NCI-H2029 treated with DMSO at 0.1 percent for 48 hours (cell line): ENCODE measurements around the gene TRIO.

Source experiments
- DNase-seq: peaks from one replicate; lab custom pipeline; 2025; lab: John Stamatoyannopoulos, UW

The TRIO gene

GRCh38 chr5:14247054-14247386, 103.9 kb downstream of the TRIO start:
- no peak for DNase-seq

GRCh38 chr5:14249258-14250082, 106.3 kb downstream of the TRIO start:
- DNase-seq: no peak

- peak; percentile 89 for DNase-seq
These were observed 107.0 kb downstream of the TRIO start for GRCh38 chr5:14250084-14250695.

- no peak for DNase-seq
These were observed 107.9 kb downstream of the TRIO start for GRCh38 chr5:14250748-14251701.

- no peak for DNase-seq
These were observed 108.6 kb downstream of the TRIO start for GRCh38 chr5:14251733-14252132.

- DNase-seq: no peak
These were observed 109.7 kb downstream of the TRIO start for GRCh38 chr5:14252793-14253192.

- DNase-seq: no peak
These were observed 111.5 kb downstream of the TRIO start for GRCh38 chr5:14254686-14255085.

GRCh38 chr5:14256026-14256690, 113.0 kb downstream of the TRIO start:
- no peak for DNase-seq

GRCh38 chr5:14256756-14257393, 113.7 kb downstream of the TRIO start:
- no peak for DNase-seq

- DNase-seq: peak; percentile 28
These were observed 114.9 kb downstream of the TRIO start for GRCh38 chr5:14257995-14258403.

- DNase-seq: no peak
These were observed 115.7 kb downstream of the TRIO start for GRCh38 chr5:14258840-14259239.

GRCh38 chr5:14260637-14261036, 117.5 kb downstream of the TRIO start:
- no peak for DNase-seq

- no peak for DNase-seq
These were observed 118.1 kb downstream of the TRIO start for GRCh38 chr5:14261235-14261634.

GRCh38 chr5:14261856-14262611, 118.9 kb downstream of the TRIO start:
- no peak for DNase-seq

- DNase-seq: no peak
These were observed 120.0 kb downstream of the TRIO start for GRCh38 chr5:14263113-14263512.

- no peak for DNase-seq
These were observed 120.6 kb downstream of the TRIO start for GRCh38 chr5:14263699-14264098.

- peak; percentile 87 for DNase-seq
These were observed 121.6 kb downstream of the TRIO start for GRCh38 chr5:14264605-14265316.

- no peak for DNase-seq
These were observed 122.4 kb downstream of the TRIO start for GRCh38 chr5:14265570-14265969.

- no peak for DNase-seq
These were observed 123.0 kb downstream of the TRIO start for GRCh38 chr5:14266171-14266570.

GRCh38 chr5:14266686-14267085, 123.5 kb downstream of the TRIO start:
- no peak for DNase-seq
